Liver (tissue), 9 donors: ENCODE data around the gene STK38L. TPM values are rescaled to one million over a fixed set of nuclear protein-coding genes. Genes with fewer than 3 reads are reported as not detected.
A peak's percentile ranks its signal among the peaks of the same experiment; 100 is the strongest.

Experiments
- DNase-seq: peaks from one replicate; pipeline ENCODE4 v3.0.0-alpha.2; 2017; ENCODE audit warnings: low spot score
- H3K27ac ChIP-seq, 2 donors: one replicate each; pipeline ENCODE4 v1.7.0; 2013; ENCODE audit warnings: inconsistent platforms in 2 of 2, low read length in 2 of 2, control low read depth in 1 of 2, low read depth in 1 of 2, mild to moderate bottlenecking in 1 of 2
- H3K27me3 ChIP-seq, 4 donors: one replicate each; pipeline versions ENCODE4 v1.6.1 to v1.7.0; 2013; ENCODE audit warnings: low read length in 3 of 4, inconsistent platforms in 1 of 4, mild to moderate bottlenecking in 1 of 4, moderate library complexity in 1 of 4; ENCODE audit not compliant: control insufficient read depth in 4 of 4, insufficient read depth in 4 of 4
- H3K36me3 ChIP-seq, 4 donors: one replicate each; pipeline versions ENCODE4 v1.6.1 to v1.7.0; 2013; ENCODE audit warnings: low read length in 3 of 4, mild to moderate bottlenecking in 3 of 4, low read depth in 1 of 4, moderate library complexity in 1 of 4; ENCODE audit not compliant: control insufficient read depth in 4 of 4, insufficient read depth in 3 of 4
- H3K4me1 ChIP-seq, 4 donors: one replicate each; pipeline versions ENCODE4 v1.6.1 to v1.7.0; 2013; ENCODE audit warnings: low read length in 3 of 4, mild to moderate bottlenecking in 3 of 4, moderate library complexity in 1 of 4; ENCODE audit not compliant: control insufficient read depth in 4 of 4, insufficient read depth in 4 of 4
- H3K4me3 ChIP-seq, 3 donors: one replicate each; pipeline versions ENCODE4 v1.6.1 to v1.7.0; 2013; ENCODE audit warnings: low read length in 3 of 3, control low read depth in 1 of 3, low read depth in 1 of 3, mild to moderate bottlenecking in 1 of 3
- H3K9ac ChIP-seq, 2 donors: one replicate each; pipeline ENCODE4 v1.7.0; 2013; ENCODE audit warnings: low read length in 2 of 2, mild to moderate bottlenecking in 2 of 2, moderate library complexity in 2 of 2, control low read depth in 1 of 2, low read depth in 1 of 2
- H3K9me3 ChIP-seq, 4 donors: one replicate each; pipeline versions ENCODE4 v1.6.1 to v1.7.0; 2013; ENCODE audit warnings: low read length in 3 of 4; ENCODE audit not compliant: control insufficient read depth in 4 of 4
- ATF3 ChIP-seq: IDR thresholded peaks from 2 replicates; pipeline ENCODE4 v1.6.1; 2016; ENCODE audit warnings: antibody characterized with exemption
- EGR1 ChIP-seq, 2 donors: IDR thresholded peaks; 2 replicates each; pipeline ENCODE4 v1.6.1; 2016 to 2018; ENCODE audit warnings: antibody characterized with exemption in 2 of 2, low read depth in 2 of 2
- FOXA1 ChIP-seq: IDR thresholded peaks from 2 replicates; pipeline ENCODE4 v1.6.1; 2016; ENCODE audit warnings: antibody characterized with exemption
- FOXA2 ChIP-seq: IDR thresholded peaks from 2 replicates; pipeline ENCODE4 v1.6.1; 2016; ENCODE audit warnings: antibody characterized with exemption
- GABPA ChIP-seq, 2 donors: IDR thresholded peaks in 1 of 2; conservative IDR thresholded peaks in 1 of 2; 2 replicates each; pipeline ENCODE4 v1.6.1; 2016; ENCODE audit warnings: antibody characterized with exemption in 2 of 2, mild to moderate bottlenecking in 1 of 2, moderate library complexity in 1 of 2
- HNF4A ChIP-seq, 2 donors: conservative IDR thresholded peaks; 2 replicates each; pipeline ENCODE4 v1.6.1; 2016; ENCODE audit warnings: antibody characterized with exemption in 2 of 2, mild to moderate bottlenecking in 2 of 2
- HNF4G ChIP-seq: IDR thresholded peaks from 2 replicates; pipeline ENCODE4 v1.6.1; 2016; ENCODE audit warnings: antibody characterized with exemption
- JUND ChIP-seq, 2 donors: IDR thresholded peaks; 2 replicates each; pipeline ENCODE4 v1.6.1; 2016; ENCODE audit warnings: antibody characterized with exemption in 2 of 2
- NR2F2 ChIP-seq: IDR thresholded peaks from 2 replicates; pipeline ENCODE4 v1.6.1; 2016; ENCODE audit warnings: antibody characterized with exemption
- RAD21 ChIP-seq, 2 donors: IDR thresholded peaks; 2 replicates each; pipeline ENCODE4 v1.6.1; 2016; ENCODE audit warnings: antibody characterized with exemption in 2 of 2, mild to moderate bottlenecking in 2 of 2
- REST ChIP-seq: IDR thresholded peaks from 2 replicates; pipeline ENCODE4 v1.6.1; 2016; ENCODE audit warnings: antibody characterized with exemption, mild to moderate bottlenecking
- RXRA ChIP-seq, 2 donors: IDR thresholded peaks; 2 replicates each; pipeline ENCODE4 v1.6.1; 2017 to 2018; ENCODE audit warnings: antibody characterized with exemption in 2 of 2, mild to moderate bottlenecking in 1 of 2
- SP1 ChIP-seq: IDR thresholded peaks from 2 replicates; pipeline ENCODE4 v1.6.1; 2018; ENCODE audit warnings: antibody characterized with exemption, mild to moderate bottlenecking
- TAF1 ChIP-seq: conservative IDR thresholded peaks from 2 replicates; pipeline ENCODE4 v1.6.1; 2016; ENCODE audit warnings: antibody characterized with exemption, mild to moderate bottlenecking
- YY1 ChIP-seq: IDR thresholded peaks from 2 replicates; pipeline ENCODE4 v1.6.1; 2016; ENCODE audit warnings: antibody characterized with exemption, mild to moderate bottlenecking
- WGBS: extraction: QIAGEN DNeasy Blood & Tissue Kit; methylation state at CpG from one replicate; pipeline ENCODE4 v1.1.7; 2013; 5-methylcytosine and 5-hydroxymethylcytosine counted together
- polyA plus RNA-seq, 2 donors: library from polyadenylated mRNA; stranded (reverse) in 1 of 2; unstranded in 1 of 2; fragments of 200-250 nt in 1 of 2; fragments of >200 nt in 1 of 2; fragmentation: Nextera tagmentation in 1 of 2; extraction: Ambion mirVana in 1 of 2; gene quantifications; one replicate each; pipeline versions ENCODE4 v1.2.1 to v1.2.3, GENCODE V29; 2013 to 2015
- total RNA-seq, 2 donors: library from RNA; depleted of rRNA; stranded (reverse); fragments of >200 nt; gene quantifications; one replicate each; pipeline ENCODE4 v1.2.3, GENCODE V29; 2014
- TF ChIP-seq, protein P1 (sequence below): IDR thresholded peaks from 2 replicates; pipeline ENCODE4 v1.6.1; 2016; ENCODE audit warnings: antibody characterized with exemption
- TF ChIP-seq, protein P2 (sequence below): IDR thresholded peaks from 2 replicates; pipeline ENCODE4 v1.6.1; 2016; ENCODE audit warnings: antibody characterized with exemption
- donor health status: healthy.
- donor health status: healthy.
- donor health status: healthy.
- donor health status: healthy.
- donor health status: healthy.

Gene STK38L
- total and polyA plus RNA-seq, 4 donors: 2.8 to 8.6 (median 6.6) TPM

GRCh38 chr12:27303139-27304111 is 59.3 kb downstream of the STK38L start:
- WGBS: 43% methylated on average over 3 of the region's 3 CpGs
- Histone ChIP-seq H3K27ac (no peak overlapping the region), H3K9me3 (no peaks in the 10 kb centered on the region), H3K4me1 (peaks cover 0 to 15% (median 9%) of the 10 kb centered on the region in 4 donors), H3K9ac (no peak overlapping the region), H3K36me3 (peaks cover 2 to 6% (median 3%) of the 10 kb centered on the region in 4 donors), H3K4me3 (no peak overlapping the region), H3K27me3 (no peaks in the 10 kb centered on the region)
- no peak for DNase-seq
- TF ChIP-seq, protein P1, sequence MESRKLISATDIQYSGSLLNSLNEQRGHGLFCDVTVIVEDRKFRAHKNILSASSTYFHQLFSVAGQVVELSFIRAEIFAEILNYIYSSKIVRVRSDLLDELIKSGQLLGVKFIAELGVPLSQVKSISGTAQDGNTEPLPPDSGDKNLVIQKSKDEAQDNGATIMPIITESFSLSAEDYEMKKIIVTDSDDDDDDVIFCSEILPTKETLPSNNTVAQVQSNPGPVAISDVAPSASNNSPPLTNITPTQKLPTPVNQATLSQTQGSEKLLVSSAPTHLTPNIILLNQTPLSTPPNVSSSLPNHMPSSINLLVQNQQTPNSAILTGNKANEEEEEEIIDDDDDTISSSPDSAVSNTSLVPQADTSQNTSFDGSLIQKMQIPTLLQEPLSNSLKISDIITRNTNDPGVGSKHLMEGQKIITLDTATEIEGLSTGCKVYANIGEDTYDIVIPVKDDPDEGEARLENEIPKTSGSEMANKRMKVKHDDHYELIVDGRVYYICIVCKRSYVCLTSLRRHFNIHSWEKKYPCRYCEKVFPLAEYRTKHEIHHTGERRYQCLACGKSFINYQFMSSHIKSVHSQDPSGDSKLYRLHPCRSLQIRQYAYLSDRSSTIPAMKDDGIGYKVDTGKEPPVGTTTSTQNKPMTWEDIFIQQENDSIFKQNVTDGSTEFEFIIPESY: no peak
- TF ChIP-seq RAD21 (IDR thresholded peaks at IDR 0.05): peak; percentile 50 to 52
- TF ChIP-seq YY1: peak; percentile 38
- TF ChIP-seq SP1: peak; percentile 28
- no peak for TF ChIP-seq EGR1 (IDR thresholded peaks at IDR 0.05; ENCODE audit: low read depth in 2 of 2)
- TF ChIP-seq NR2F2: no peak
- peak in 1 of 2 donors; percentile 55 for TF ChIP-seq JUND (IDR thresholded peaks at IDR 0.05)
- peak; percentile 47 for TF ChIP-seq FOXA2
- TF ChIP-seq RXRA (IDR thresholded peaks at IDR 0.05): peak; percentile 9 to 47
- TF ChIP-seq, protein P2, sequence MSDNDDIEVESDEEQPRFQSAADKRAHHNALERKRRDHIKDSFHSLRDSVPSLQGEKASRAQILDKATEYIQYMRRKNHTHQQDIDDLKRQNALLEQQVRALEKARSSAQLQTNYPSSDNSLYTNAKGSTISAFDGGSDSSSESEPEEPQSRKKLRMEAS: peak; percentile 37
- no peak for TF ChIP-seq REST
- TF ChIP-seq FOXA1: peak; percentile 16
- peak; percentile 72 to 75 for TF ChIP-seq HNF4A (conservative IDR thresholded peaks at IDR 0.05)

DNA sequence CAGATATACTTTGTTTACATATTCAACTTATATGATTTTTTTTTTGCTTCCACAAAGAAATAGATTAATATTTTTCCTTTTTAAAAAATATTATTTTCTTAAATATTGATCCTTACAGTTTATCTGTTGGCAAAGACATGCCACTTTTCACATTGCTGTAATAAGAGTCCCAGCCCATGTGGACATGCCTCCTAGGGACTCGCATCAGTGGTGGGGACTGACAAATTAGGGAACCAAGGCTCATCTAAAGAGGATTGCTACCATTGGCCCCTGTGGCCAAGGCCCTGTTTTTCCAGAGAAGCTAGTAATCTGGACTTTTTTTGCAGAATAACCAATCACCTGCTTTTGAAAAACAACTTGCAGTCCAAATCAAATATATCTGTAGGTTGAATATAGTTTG is 60.8 kb downstream of the STK38L start:
- Histone ChIP-seq H3K4me1 (peaks cover 0 to 15% (median 9%) of the 10 kb centered on the region in 4 donors), H3K4me3 (no peak overlapping the region), H3K36me3 (peaks cover 2 to 12% (median 7%) of the 10 kb centered on the region in 4 donors), H3K9ac (no peak overlapping the region), H3K27me3 (no peaks in the 10 kb centered on the region), H3K9me3 (no peaks in the 10 kb centered on the region), H3K27ac (no peak overlapping the region)
- WGBS: 65% methylated on average over 1 of the region's 1 CpG
- DNase-seq: no peak
- no peak for TF ChIP-seq NR2F2
- no peak for TF ChIP-seq HNF4G
- no peak for TF ChIP-seq TAF1
- TF ChIP-seq YY1: no peak
- no peak for TF ChIP-seq HNF4A (conservative IDR thresholded peaks at IDR 0.05)
- TF ChIP-seq, protein P2: no peak
- TF ChIP-seq, protein P1: no peak
- no peak for TF ChIP-seq REST
- no peak for TF ChIP-seq FOXA2
- TF ChIP-seq RAD21 (IDR thresholded peaks at IDR 0.05): no peak
- TF ChIP-seq JUND (IDR thresholded peaks at IDR 0.05): no peak
- no peak for TF ChIP-seq ATF3
- no peak for TF ChIP-seq SP1
- no peak for TF ChIP-seq RXRA (IDR thresholded peaks at IDR 0.05)
- no peak for TF ChIP-seq EGR1 (IDR thresholded peaks at IDR 0.05; ENCODE audit: low read depth in 2 of 2)
- no peak for TF ChIP-seq GABPA (IDR thresholded peaks at IDR 0.05 in 1 of 2, conservative IDR thresholded peaks at IDR 0.05 in 1 of 2)
- no peak for TF ChIP-seq FOXA1
